Neural crest cell (in vitro differentiated cells): ENCODE data around the gene ACAT2. TPM values are rescaled to one million over a fixed set of nuclear protein-coding genes. Genes with fewer than 3 reads are reported as not detected.
"Not testable (repeated sequence)": the region's sequence is repeated elsewhere in the genome, so short reads cannot be mapped to it uniquely, and the experiment has no call there.

Experiments
- DNase-seq: peaks from one replicate; pipeline ENCODE4 v3.0.0; 2021; ENCODE audit warnings: low read depth, mixed read lengths, low spot score
- H3K27ac Mint-ChIP-seq: one replicate; pipeline ENCODE4 v1.8.0; 2021; ENCODE audit warnings: mild to moderate bottlenecking, mixed read lengths; ENCODE audit not compliant: unreplicated experiment
- H3K27me3 Mint-ChIP-seq: 2 replicates; pipeline ENCODE4 v1.8.0; 2021; ENCODE audit warnings: low read depth, mild to moderate bottlenecking, mixed read lengths
- H3K36me3 Mint-ChIP-seq: 2 replicates; pipeline ENCODE4 v1.8.0; 2021; ENCODE audit warnings: low read depth, mild to moderate bottlenecking, mixed read lengths
- H3K4me1 Mint-ChIP-seq: 2 replicates; pipeline ENCODE4 v1.8.0; 2021; ENCODE audit warnings: mixed read lengths
- H3K4me3 Mint-ChIP-seq: one replicate; pipeline ENCODE4 v1.8.0; 2021; ENCODE audit warnings: mild to moderate bottlenecking, mixed read lengths
- H3K9me3 Mint-ChIP-seq: 2 replicates; pipeline ENCODE4 v1.8.0; 2021; ENCODE audit warnings: mixed read lengths
- total RNA-seq: library from RNA; stranded (reverse); gene quantifications from 2 replicates; pipeline ENCODE4 v1.2.1, GENCODE V29; 2021
- TF ChIP-seq, protein P1 (sequence below): fragments of 200-600 bp; sonication (generic); conservative IDR thresholded peaks from 2 replicates; pipeline ENCODE4 v1.5.0; 2021; ENCODE audit warnings: antibody characterized with exemption, mild to moderate bottlenecking

The ACAT2 gene
- total RNA-seq, 1 donor from 2014 or later = 443 TPM

DNA sequence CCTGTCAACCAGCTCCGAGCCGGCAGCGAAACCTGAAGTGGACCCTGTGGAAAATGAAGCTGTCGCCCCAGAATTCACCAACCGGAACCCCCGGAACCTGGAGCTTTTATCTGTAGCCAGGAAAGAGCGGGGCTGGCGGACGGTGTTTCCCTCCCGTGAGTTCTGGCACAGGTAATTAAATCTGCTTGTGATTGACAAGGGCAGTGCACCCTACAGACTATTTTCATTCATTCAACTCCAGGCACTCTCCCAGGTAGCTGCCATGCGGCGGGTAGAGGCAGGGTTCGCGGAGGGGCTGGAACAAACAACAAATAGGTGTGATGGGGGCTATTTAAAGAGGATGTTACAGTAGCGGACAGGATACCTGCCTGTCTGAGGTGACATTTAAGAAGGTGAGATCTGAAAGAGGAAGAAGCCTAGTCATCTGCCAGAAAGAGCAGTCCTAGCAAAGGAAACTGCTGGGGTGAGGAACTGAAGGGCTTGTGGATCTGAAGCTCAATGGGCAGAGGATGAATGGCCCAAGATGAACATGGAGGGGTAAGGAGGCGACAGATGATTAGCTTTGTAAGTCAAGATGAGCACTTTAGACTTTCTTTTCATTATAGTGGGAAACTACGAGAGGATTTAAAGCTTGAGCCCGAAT lies 29.2 kb downstream of the ACAT2 start:
- H3K36me3 Mint-ChIP-seq = peaks cover 18% of the 10 kb centered on the region
- TF ChIP-seq, protein P1, sequence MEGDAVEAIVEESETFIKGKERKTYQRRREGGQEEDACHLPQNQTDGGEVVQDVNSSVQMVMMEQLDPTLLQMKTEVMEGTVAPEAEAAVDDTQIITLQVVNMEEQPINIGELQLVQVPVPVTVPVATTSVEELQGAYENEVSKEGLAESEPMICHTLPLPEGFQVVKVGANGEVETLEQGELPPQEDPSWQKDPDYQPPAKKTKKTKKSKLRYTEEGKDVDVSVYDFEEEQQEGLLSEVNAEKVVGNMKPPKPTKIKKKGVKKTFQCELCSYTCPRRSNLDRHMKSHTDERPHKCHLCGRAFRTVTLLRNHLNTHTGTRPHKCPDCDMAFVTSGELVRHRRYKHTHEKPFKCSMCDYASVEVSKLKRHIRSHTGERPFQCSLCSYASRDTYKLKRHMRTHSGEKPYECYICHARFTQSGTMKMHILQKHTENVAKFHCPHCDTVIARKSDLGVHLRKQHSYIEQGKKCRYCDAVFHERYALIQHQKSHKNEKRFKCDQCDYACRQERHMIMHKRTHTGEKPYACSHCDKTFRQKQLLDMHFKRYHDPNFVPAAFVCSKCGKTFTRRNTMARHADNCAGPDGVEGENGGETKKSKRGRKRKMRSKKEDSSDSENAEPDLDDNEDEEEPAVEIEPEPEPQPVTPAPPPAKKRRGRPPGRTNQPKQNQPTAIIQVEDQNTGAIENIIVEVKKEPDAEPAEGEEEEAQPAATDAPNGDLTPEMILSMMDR = no peak
- H3K27ac Mint-ChIP-seq = peak overlapping the region; percentile 98
- no peaks in the 10 kb centered on the region for H3K9me3 Mint-ChIP-seq
- no peak for DNase-seq
- peaks cover 2% of the 10 kb centered on the region for H3K27me3 Mint-ChIP-seq
- peak overlapping the region; percentile 98 for H3K4me3 Mint-ChIP-seq
- H3K4me1 Mint-ChIP-seq = peaks cover 52% of the 10 kb centered on the region

DNA sequence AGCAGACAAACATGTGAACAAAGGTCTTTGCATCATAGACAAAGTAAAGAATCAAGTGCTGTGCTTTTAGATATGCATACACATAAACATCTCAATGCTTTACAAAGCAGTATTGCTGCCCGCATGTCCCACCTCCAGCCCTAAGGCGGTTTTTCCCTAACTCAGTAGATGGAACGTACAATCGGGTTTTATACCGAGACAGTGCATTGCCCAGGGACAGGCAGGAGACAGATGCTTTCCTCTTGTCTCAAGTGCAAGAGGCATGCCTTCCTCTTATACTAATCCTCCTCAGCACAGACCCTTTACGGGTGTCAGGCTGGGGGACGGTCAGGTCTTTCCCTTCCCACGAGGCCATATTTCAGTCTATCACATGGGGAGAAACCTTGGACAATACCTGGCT lies 33.1 kb downstream of the ACAT2 start:
- H3K27ac Mint-ChIP-seq, H3K9me3 Mint-ChIP-seq, H3K27me3 Mint-ChIP-seq, DNase-seq, H3K4me3 Mint-ChIP-seq: not testable (repeated sequence)
- H3K4me1 Mint-ChIP-seq = peaks cover 25% of the 10 kb centered on the region
- peaks cover 19% of the 10 kb centered on the region for H3K36me3 Mint-ChIP-seq

DNA sequence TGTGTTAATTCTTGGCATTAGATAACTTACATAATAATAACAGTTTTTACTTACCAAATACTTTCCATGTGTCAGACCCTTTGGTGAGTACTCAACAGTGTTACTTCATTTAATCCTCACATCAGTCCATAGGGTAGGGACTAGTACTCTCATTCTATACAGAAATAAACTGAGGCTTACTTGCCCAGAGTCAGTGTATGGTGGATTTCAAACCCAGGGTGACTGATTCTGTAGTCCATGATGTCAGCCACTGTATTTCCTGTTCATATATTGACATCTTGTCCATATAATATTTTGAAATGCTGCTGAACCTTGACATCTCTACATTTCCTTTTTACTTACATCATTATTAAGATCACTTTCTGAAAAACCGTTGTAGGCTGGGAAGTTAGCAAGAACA lies 35.7 kb downstream of the ACAT2 start:
- Mint-ChIP-seq H3K27me3 (no peaks in the 10 kb centered on the region), H3K36me3 (peaks cover 12% of the 10 kb centered on the region), H3K4me3 (no peak overlapping the region), H3K9me3 (no peaks in the 10 kb centered on the region), H3K27ac (no peak overlapping the region), H3K4me1 (no peaks in the 10 kb centered on the region)
- no peak for DNase-seq
- TF ChIP-seq, protein P1 = no peak

DNA sequence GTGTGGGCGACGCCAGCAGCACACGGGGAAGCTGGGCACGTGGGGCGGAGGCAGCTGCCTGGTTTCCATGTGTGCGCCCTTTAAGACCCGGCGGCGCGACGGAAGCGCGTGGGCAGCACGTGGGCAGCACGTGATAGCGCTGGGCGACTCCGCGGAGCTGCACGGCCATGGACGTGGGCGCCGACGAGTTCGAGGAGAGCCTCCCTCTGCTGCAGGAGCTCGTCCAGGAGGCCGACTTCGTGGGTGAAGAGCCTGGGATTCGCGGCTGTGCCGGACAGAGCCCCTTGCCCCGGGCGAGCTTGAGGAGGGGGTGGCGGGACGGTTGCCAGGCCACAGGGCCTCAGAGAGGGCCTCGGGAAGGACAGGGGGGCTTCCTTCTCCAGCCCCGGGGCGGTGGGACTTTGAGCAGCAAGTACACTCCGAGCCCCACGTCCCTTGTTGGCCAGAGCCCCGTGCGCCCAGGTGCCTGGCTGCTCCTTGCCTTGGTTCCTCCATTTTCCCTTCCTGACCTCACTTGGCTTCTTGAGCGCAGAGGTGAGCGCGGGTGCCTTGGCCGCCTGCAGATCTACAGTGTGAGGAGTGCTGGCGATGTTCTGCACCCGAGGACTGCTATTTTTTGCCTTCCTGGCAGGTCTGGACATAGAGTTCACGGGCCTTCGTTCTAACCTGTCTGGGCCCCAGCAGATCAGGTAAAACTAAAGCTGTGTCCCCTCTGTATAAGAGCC lies 38.5 kb downstream of the ACAT2 start, which contains the start of gene PNLDC1:
TSS of gene PNLDC1 (plus strand) at position 136 of the 725 bp plus-strand sequence. CDS start at position 168, 32 bp downstream.
- Mint-ChIP-seq H3K27ac (no peak within 1 kb of the TSS), H3K27me3 (no peaks in the 10 kb centered on the region), H3K4me1 (no peaks in the 10 kb centered on the region), H3K36me3 (peaks cover 12% of the 10 kb centered on the region), H3K4me3 (no peak within 1 kb of the TSS), H3K9me3 (no peaks in the 10 kb centered on the region)
- no peak for DNase-seq
- TF ChIP-seq, protein P1 = no peak

DNA sequence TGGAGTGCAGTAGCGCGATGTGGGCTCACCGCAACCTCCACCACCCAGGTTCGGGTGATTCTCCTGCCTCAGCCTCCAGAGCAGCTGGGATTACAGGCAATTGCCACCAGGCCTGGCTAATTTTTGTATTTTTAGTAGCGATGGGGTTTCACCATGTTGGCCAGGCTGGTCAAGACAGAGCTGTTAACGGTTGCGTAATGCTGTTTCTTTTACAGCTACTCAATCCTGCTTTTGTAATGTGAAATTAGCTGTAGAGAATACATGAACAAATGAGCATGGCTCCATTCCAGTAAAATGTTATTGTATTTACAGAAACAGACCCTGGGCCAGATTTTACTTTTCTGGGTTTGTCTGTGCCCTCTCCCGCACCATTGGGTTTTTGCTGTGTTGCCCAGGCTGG lies 40.1 kb downstream of the ACAT2 start:
- Mint-ChIP-seq H3K36me3 (peaks cover 12% of the 10 kb centered on the region), H3K4me1 (no peaks in the 10 kb centered on the region), H3K27me3 (no peaks in the 10 kb centered on the region), H3K4me3 (no peak overlapping the region), H3K9me3 (no peaks in the 10 kb centered on the region), H3K27ac (no peak overlapping the region)
- TF ChIP-seq, protein P1 = no peak
- DNase-seq = no peak

DNA sequence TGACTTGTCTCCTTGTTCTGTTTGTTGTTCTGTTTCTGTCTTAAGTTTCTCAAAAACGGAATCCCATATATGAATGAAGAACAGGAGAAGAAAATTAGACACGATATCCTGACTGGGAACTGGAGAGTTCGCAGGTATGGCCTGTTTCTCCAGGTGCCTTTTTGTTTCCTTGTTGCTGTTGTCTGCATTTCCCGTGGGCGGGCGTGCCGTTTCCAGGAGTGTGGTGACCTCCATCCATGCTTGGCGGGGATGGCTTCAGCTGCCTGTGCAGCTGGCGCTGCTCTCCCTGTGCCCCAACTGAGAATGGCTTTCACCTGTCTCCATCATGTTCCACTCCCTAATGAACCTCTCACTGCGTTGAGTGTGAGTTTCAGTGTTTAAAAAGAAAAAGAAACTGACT lies 42.7 kb downstream of the ACAT2 start:
- no peaks in the 10 kb centered on the region for H3K9me3 Mint-ChIP-seq
- TF ChIP-seq, protein P1 = no peak
- peaks cover 11% of the 10 kb centered on the region for H3K4me1 Mint-ChIP-seq
- no peaks in the 10 kb centered on the region for H3K27me3 Mint-ChIP-seq
- H3K4me3 Mint-ChIP-seq = no peak overlapping the region
- peak overlapping the region; percentile 43 for H3K27ac Mint-ChIP-seq
- no peak for DNase-seq
- H3K36me3 Mint-ChIP-seq = peaks cover 2% of the 10 kb centered on the region
